NCI-H1092 treated with DMSO at 0.1 percent for 48 hours (cell line): Measurements from ENCODE around the gene TGFBRAP1.
A peak's percentile ranks its signal among the peaks of the same experiment; 100 is the strongest.

Experiments used
- DNase-seq: peaks from one replicate; lab custom pipeline; 2025; lab: John Stamatoyannopoulos, UW

Gene TGFBRAP1

DNA sequence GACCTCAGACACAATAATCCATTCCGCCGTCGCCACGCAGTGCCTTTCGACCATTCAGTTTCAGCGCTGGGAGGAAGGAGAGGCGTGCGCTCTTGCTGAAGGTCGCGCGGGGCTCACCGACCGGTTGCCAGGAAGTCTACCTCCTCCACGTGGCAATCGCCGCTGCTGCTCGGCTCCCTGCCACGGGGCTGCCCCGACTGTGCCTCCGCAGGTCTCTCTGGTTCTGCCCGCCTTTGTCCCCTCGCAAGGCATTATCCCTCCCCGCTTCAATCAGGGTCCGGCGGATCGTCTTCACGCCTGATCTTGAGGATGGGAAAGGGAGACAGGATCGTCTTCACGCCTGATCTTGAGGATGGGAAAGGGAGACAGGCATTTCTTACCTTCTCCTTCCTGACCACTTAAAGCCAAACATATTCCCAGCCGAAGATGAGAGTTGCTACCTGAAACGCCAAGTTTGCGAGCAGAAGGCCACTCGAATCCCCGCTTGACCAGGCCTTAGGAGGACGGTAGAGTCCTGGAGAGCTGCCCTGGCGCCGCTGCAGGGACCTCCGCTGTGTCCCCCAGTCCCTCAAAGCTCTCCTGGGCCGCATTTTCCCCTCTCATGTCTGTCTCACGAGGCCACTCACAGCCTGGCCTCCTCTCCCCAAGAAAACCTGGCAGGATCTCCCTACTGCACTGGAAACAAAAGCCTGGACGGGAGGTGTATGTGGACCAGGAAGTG, 92.3 kb downstream of the TGFBRAP1 start:
- peak; percentile 3 for DNase-seq

GRCh38 chr2:105236060-105236424, 93.5 kb downstream of the TGFBRAP1 start:
- DNase-seq, result no peak

- peak; percentile 46 for DNase-seq
Measured at GRCh38 chr2:105235388-105236059, 94.0 kb downstream of the TGFBRAP1 start.

DNA sequence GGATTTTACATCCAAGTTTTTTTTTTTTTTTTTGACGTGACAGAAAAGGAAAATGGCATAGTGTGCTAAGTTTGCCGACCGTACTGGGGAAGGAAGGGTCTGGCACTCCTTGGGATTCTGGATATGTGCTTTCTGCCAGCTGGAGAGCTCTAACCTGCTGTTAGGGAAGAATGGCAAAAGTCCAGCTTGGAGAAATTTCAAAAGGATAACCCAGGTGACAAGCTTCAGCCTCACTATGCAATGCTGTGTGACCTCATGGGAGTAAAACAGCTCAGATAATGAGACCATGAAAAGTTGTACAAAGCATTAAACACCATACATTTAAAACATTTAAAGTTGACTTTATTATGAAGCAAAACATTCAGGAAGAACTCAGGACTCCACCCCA, 98.3 kb downstream of the TGFBRAP1 start:
- no peak for DNase-seq

DNA sequence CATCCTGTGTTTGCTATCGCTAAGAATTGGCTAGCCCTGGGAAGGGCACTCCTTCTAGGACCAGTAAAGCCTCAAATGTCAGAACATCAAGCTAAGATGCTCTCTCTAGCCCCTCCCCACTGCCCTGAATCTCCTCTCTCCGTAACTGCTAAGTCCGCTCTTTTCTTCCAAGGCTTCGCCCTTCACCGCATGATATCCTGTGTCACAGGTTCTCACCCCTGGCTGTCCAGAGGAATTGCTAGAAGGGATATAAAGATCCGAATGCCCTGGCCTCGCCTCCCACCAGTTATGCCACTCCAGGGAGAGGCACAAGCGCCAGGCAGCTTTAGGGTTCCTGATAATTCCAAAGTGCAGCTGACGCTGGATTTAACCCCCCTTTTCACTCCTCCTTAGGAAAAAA, 105.1 kb downstream of the TGFBRAP1 start:
- no peak for DNase-seq

DNA sequence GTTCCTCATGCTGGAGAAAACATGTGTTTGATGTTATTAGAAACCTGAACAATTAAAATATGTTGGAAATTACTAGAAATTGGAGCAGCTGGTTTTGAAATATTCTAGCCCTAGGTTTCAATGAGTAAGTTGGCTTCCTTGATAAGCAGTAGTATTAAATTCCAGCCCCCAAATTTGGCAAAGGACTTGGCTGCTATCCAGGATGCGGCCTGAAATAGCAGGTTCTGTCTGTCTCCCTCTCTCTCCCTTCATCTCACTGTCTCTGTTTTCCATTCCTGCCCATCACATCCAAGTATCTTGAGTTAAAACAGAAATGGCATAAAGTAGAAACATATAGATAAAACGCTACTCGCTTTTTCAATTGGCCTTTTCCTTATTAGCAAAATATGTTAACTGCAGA, 108.9 kb downstream of the TGFBRAP1 start:
- DNase-seq, result no peak

- no peak for DNase-seq
Measured at GRCh38 chr2:105215586-105216192, 113.8 kb downstream of the TGFBRAP1 start.
